ENCODE results near the gene RAB35.

GRCh38 chr12:120067901-120068300 lies 48.7 kb downstream of the RAB35 start:
- TF ChIP-seq, protein P1, sequence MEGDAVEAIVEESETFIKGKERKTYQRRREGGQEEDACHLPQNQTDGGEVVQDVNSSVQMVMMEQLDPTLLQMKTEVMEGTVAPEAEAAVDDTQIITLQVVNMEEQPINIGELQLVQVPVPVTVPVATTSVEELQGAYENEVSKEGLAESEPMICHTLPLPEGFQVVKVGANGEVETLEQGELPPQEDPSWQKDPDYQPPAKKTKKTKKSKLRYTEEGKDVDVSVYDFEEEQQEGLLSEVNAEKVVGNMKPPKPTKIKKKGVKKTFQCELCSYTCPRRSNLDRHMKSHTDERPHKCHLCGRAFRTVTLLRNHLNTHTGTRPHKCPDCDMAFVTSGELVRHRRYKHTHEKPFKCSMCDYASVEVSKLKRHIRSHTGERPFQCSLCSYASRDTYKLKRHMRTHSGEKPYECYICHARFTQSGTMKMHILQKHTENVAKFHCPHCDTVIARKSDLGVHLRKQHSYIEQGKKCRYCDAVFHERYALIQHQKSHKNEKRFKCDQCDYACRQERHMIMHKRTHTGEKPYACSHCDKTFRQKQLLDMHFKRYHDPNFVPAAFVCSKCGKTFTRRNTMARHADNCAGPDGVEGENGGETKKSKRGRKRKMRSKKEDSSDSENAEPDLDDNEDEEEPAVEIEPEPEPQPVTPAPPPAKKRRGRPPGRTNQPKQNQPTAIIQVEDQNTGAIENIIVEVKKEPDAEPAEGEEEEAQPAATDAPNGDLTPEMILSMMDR (IDR thresholded peaks at IDR 0.05; ENCODE audit: insufficient read depth, low read length) = no peak
- TF ChIP-seq POLR2AphosphoS5 (IDR thresholded peaks at IDR 0.05; ENCODE audit: low read depth) (no peak), REST (IDR thresholded peaks at IDR 0.05; ENCODE audit: insufficient replicate concordance, low read depth) (no peak), GABPA (IDR thresholded peaks at IDR 0.05; ENCODE audit: low read depth) (no peak), SPI1 (IDR thresholded peaks at IDR 0.05; ENCODE audit: borderline replicate concordance, low read depth) (no peak)

All from HL-60 (cell line).